Breast epithelium (tissue), 3 donors: ENCODE results near the gene RBBP5.

Experiments used
- CTCF ChIP-seq, 3 donors: fragments of 450-650 bp; IDR thresholded peaks; one replicate each; pipeline ENCODE4 v1.5.1; 2016 to 2017; ENCODE audit warnings: antibody characterized with exemption in 3 of 3, mild to moderate bottlenecking in 3 of 3, moderate library complexity in 3 of 3
- POLR2AphosphoS5 ChIP-seq, 3 donors: sonication (generic); formaldehyde crosslinking; IDR thresholded peaks; one replicate each; pipeline ENCODE4 v1.6.1; 2017; ENCODE audit warnings: antibody characterized with exemption in 3 of 3

- TF ChIP-seq CTCF (IDR thresholded peaks at IDR 0.05) (no peak), POLR2AphosphoS5 (IDR thresholded peaks at IDR 0.05) (no peak)
Measured at GRCh38 chr1:205074084-205074483, 47.7 kb downstream of the RBBP5 start.
